Muscle of arm (tissue), 14 donors: ENCODE results near the gene DDX53. TPM values are rescaled to one million over a fixed set of nuclear protein-coding genes. Genes with fewer than 3 reads are reported as not detected.

Experiments used
- DNase-seq: peaks from one replicate; pipeline ENCODE4 v3.0.0-alpha.2; 2013
- long read RNA-seq, 11 donors: transcript quantifications; one replicate each; lab custom pipeline, GENCODE V29; 2026
- polyA plus RNA-seq, 12 donors: library from polyadenylated mRNA; unstranded; fragments of 120-200 nt; gene quantifications; one replicate each; pipeline ENCODE4 v1.2.1, GENCODE V29; 2013; ENCODE audit not compliant: insufficient read length in 12 of 12

Gene DDX53
- polyA plus RNA-seq: under 1 TPM in 1 of 12 donors, not detected in 11; 0.05 TPM
- long read RNA-seq, donor 1: 0 reads
- long read RNA-seq, donor 2: 0 reads
- long read RNA-seq, donor 3: 0 reads
- long read RNA-seq, donor 4: 0 reads
- long read RNA-seq, donor 5: 0 reads
- long read RNA-seq, donor 6: 0 reads
- long read RNA-seq, donor 7: 0 reads
- long read RNA-seq, donor 8: 0 reads
- long read RNA-seq, donor 9: 0 reads
- long read RNA-seq, donor 10: 0 reads
- long read RNA-seq, donor 11: 0 reads

GRCh38 chrX:22999696-23000223 lies at the start of gene DDX53:
TSS of gene DDX53 (plus strand) at chrX:22999960. CDS start at chrX:23000058, 98 bp downstream.
- no peak for DNase-seq

GRCh38 chrX:22950269-22951266 lies 49.2 kb upstream of the DDX53 start:
- no peak for DNase-seq

GRCh38 chrX:22952010-22952409 lies 47.8 kb upstream of the DDX53 start:
- DNase-seq: no peak

GRCh38 chrX:22958250-22958649 lies 41.5 kb upstream of the DDX53 start:
- no peak for DNase-seq

GRCh38 chrX:22959204-22959920 lies 40.4 kb upstream of the DDX53 start:
- no peak for DNase-seq

- DNase-seq: no peak
Measured at GRCh38 chrX:22963196-22963595, 36.6 kb upstream of the DDX53 start.

- DNase-seq: no peak
Measured at GRCh38 chrX:22968494-22968893, 31.3 kb upstream of the DDX53 start.

GRCh38 chrX:22969411-22969810 lies 30.3 kb upstream of the DDX53 start:
- no peak for DNase-seq

- DNase-seq: no peak
Measured at GRCh38 chrX:22970861-22971260, 28.9 kb upstream of the DDX53 start.

- DNase-seq: no peak
Measured at GRCh38 chrX:22974616-22975015, 25.1 kb upstream of the DDX53 start.

GRCh38 chrX:22975786-22976185 lies 24.0 kb upstream of the DDX53 start:
- no peak for DNase-seq

- DNase-seq: no peak
Measured at GRCh38 chrX:22985958-22986357, 13.8 kb upstream of the DDX53 start.

GRCh38 chrX:22987452-22987851 lies 12.3 kb upstream of the DDX53 start:
- DNase-seq: no peak

- DNase-seq: no peak
Measured at GRCh38 chrX:23003116-23003515, 3.4 kb downstream of the DDX53 start.

GRCh38 chrX:23008431-23009099 lies 8.8 kb downstream of the DDX53 start:
- no peak for DNase-seq

GRCh38 chrX:23012162-23012561 lies 12.4 kb downstream of the DDX53 start:
- DNase-seq: no peak

GRCh38 chrX:23012636-23013035 lies 12.9 kb downstream of the DDX53 start:
- DNase-seq: no peak

GRCh38 chrX:23013366-23013765 lies 13.6 kb downstream of the DDX53 start:
- no peak for DNase-seq

GRCh38 chrX:23031600-23031999 lies 31.8 kb downstream of the DDX53 start:
- DNase-seq: no peak

GRCh38 chrX:23035493-23035892 lies 35.7 kb downstream of the DDX53 start:
- no peak for DNase-seq

- no peak for DNase-seq
Measured at GRCh38 chrX:23046443-23046842, 46.7 kb downstream of the DDX53 start.
